Right lung (tissue), 5 donors: ENCODE measurements around the gene RAPH1. TPM values are rescaled to one million over a fixed set of nuclear protein-coding genes. Genes with fewer than 3 reads are reported as not detected.

ENCODE experiments used
- DNase-seq, 2 donors: peaks; one replicate each; pipeline ENCODE4 v3.0.0-alpha.2; 2013
- polyA plus RNA-seq, 5 donors: library from polyadenylated mRNA; unstranded; fragments of 120-200 nt; gene quantifications; one replicate each; pipeline versions ENCODE4 v1.2.1 to v1.2.3, GENCODE V29; 2013; ENCODE audit warnings: inconsistent platforms in 1 of 5, low replicate concordance in 1 of 5; ENCODE audit not compliant: insufficient read length in 5 of 5, insufficient read depth in 1 of 5

RAPH1 gene
- polyA plus RNA-seq, 5 donors, result 18.4 to 25.2 (median 23.9) TPM

GRCh38 chr2:203361922-203362321, 173.2 kb downstream of the RAPH1 start:
- no peak for DNase-seq

GRCh38 chr2:203361495-203361894, 173.6 kb downstream of the RAPH1 start:
- DNase-seq, result no peak

- no peak for DNase-seq
Measured at GRCh38 chr2:203360833-203361430, 174.2 kb downstream of the RAPH1 start.

GRCh38 chr2:203359450-203359849, 175.7 kb downstream of the RAPH1 start:
- DNase-seq, result no peak

GRCh38 chr2:203354966-203355365, 180.1 kb downstream of the RAPH1 start:
- DNase-seq, result no peak

GRCh38 chr2:203352604-203353255, 182.4 kb downstream of the RAPH1 start:
- DNase-seq, result no peak

- no peak for DNase-seq
Measured at GRCh38 chr2:203347375-203347774, 187.7 kb downstream of the RAPH1 start.

- DNase-seq, result no peak
Measured at GRCh38 chr2:203346612-203347011, 188.5 kb downstream of the RAPH1 start.

GRCh38 chr2:203344667-203345066, 190.4 kb downstream of the RAPH1 start:
- no peak for DNase-seq

Other genes with a start within 250 kb of the RAPH1 start
- gene ABI2, start 206.9 kb downstream of the RAPH1 start, polyA plus RNA-seq, result 10 to 100 TPM; 55.2 to 80.2 (median 78.9) TPM
- 1 to 10 TPM; 1.8 to 3.3 (median 3.1) TPM for gene CD28, start 171.3 kb upstream of the RAPH1 start, polyA plus RNA-seq